Right lobe of liver (tissue), 6 donors: ENCODE data around the gene CLCNKB. TPM values are rescaled to one million over a fixed set of nuclear protein-coding genes. Genes with fewer than 3 reads are reported as not detected.
A peak's percentile ranks its signal among the peaks of the same experiment; 100 is the strongest.
"Not testable (repeated sequence)": the region's sequence is repeated elsewhere in the genome, so short reads cannot be mapped to it uniquely, and the experiment has no call there.

Experiments
- ATAC-seq, 4 donors: fragments of 200-7000 bp; cut with Tn5 transposase; one replicate each; pipeline ENCODE4 v1.9.1; 2020; ENCODE audit warnings: mild to moderate bottlenecking in 4 of 4, moderate library complexity in 4 of 4
- DNase-seq, 3 donors: peaks; one replicate each; pipeline ENCODE4 v3.0.0-alpha.2; 2020
- H3K27ac ChIP-seq, 3 donors: fragments of 200-600 bp; one replicate each; pipeline ENCODE4 v1.8.0; 2022
- H3K27me3 ChIP-seq, 2 donors: fragments of 200-600 bp; one replicate each; pipeline ENCODE4 v1.8.0; 2022
- H3K36me3 ChIP-seq, 4 donors: fragments of 200-600 bp; sonication (generic) in 1 of 4; one replicate each; pipeline versions ENCODE4 v1.5.1 to v1.8.0; 2017 to 2022; ENCODE audit warnings: control low read depth in 1 of 4
- H3K4me1 ChIP-seq, 4 donors: fragments of 200-600 bp; sonication (generic) in 1 of 4; one replicate each; pipeline versions ENCODE4 v1.5.1 to v1.8.0; 2017 to 2022; ENCODE audit warnings: control low read depth in 1 of 4
- H3K4me3 ChIP-seq, 3 donors: fragments of 200-600 bp; one replicate each; pipeline ENCODE4 v1.8.0; 2022
- H3K9me3 ChIP-seq, 4 donors: fragments of 200-600 bp; sonication (generic) in 1 of 4; one replicate each; pipeline versions ENCODE4 v1.5.1 to v1.8.0; 2017 to 2022; ENCODE audit warnings: control low read depth in 1 of 4
- CTCF ChIP-seq, 4 donors: fragments of 200-600 bp in 3 of 4; fragments of 450-650 bp in 1 of 4; IDR thresholded peaks; one replicate each; pipeline versions ENCODE4 v1.5.1 to v1.8.0; 2016 to 2022; ENCODE audit warnings: antibody characterized with exemption in 4 of 4, mild to moderate bottlenecking in 2 of 4
- POLR2A ChIP-seq: fragments of 450-650 bp; IDR thresholded peaks from one replicate; pipeline ENCODE4 v1.6.1; 2017; ENCODE audit warnings: antibody characterized with exemption, mild to moderate bottlenecking
- WGBS: methylation state at CpG from one replicate; pipeline ENCODE4 v1.1.6; 2018; ENCODE audit warnings: low coverage, low lambda C conversion rate; ENCODE audit not compliant: insufficient coverage; ENCODE audit errors: missing lambda C conversion rate; 5-methylcytosine and 5-hydroxymethylcytosine counted together
- intact Hi-C, 2 donors: fragments of 100-400 bp; cut with DNase I; formaldehyde crosslinking; loops; one replicate each; pipeline versions ENCODE4 v1.11.2 to v1.14.1; 2022
- total RNA-seq, 6 experiments: library from RNA; depleted of rRNA in 2 of 6; stranded (reverse); fragments of >200 nt in 2 of 6; fragmentation: NEBNext Ultra II Directional in 3 of 6; extraction: Animal tissue kit (Norgen Biotek cat#: 25700) in 3 of 6; gene quantifications; one replicate each; pipeline versions ENCODE4 v1.1.0 to v1.2.4, GENCODE V29; 2016 to 2023
- donor health status: DM: no; HTN: yes; CAD: no.
- donor health status: DM: no; HTN: no; CAD: no.
- donor health status: DM: no; HTN: no; CAD: no.
- donor health status: DM: no; HTN: yes; CAD: no.
- donor health status: DM: no; HTN: yes; CAD: no.

The CLCNKB gene
- total RNA-seq, 6 experiments from 2014 or later, result not detected

GRCh38 chr1:16048573-16049189, 5.1 kb downstream of the CLCNKB start:
- Histone ChIP-seq H3K36me3 (no peaks in the 10 kb centered on the region), H3K27me3 (no peaks in the 10 kb centered on the region), H3K4me3 (peak overlapping the region in 1 of 3 donors; percentile 8), H3K27ac (no peak overlapping the region), H3K4me1 (no peaks in the 10 kb centered on the region), H3K9me3 (no peaks in the 10 kb centered on the region)
- TF ChIP-seq POLR2A, result no peak
- no peak for TF ChIP-seq CTCF (IDR thresholded peaks at IDR 0.05)
- ATAC-seq (peak in 1 of 4 donors; percentile 21), DNase-seq (no peak)
- whole genome bisulfite sequencing, result 3% methylated on average over 14 of the region's 25 CpGs
- intact Hi-C loops, result no loop called here

- 79% methylated on average over 7 of the region's 7 CpGs for WGBS
- H3K9me3 ChIP-seq, result no peaks in the 10 kb centered on the region
- ATAC-seq (no peak), DNase-seq (no peak)
- no peaks in the 10 kb centered on the region for H3K36me3 ChIP-seq
- no peak overlapping the region for H3K27ac ChIP-seq
- no peaks in the 10 kb centered on the region for H3K27me3 ChIP-seq
- intact Hi-C loops, result loop anchor here in 1 of 2 donors (10.0 kb wide), 1 partner anchor 46 kb away; the partner anchor contains the start of gene SRARP
- H3K4me3 ChIP-seq, result no peak overlapping the region
- no peaks in the 10 kb centered on the region for H3K4me1 ChIP-seq
- TF ChIP-seq POLR2A (no peak), CTCF (IDR thresholded peaks at IDR 0.05) (no peak)
Observed at GRCh38 chr1:16050328-16050727, 6.7 kb downstream of the CLCNKB start.

- Histone ChIP-seq H3K27me3 (no peaks in the 10 kb centered on the region), H3K27ac (no peak overlapping the region), H3K36me3 (no peaks in the 10 kb centered on the region), H3K9me3 (no peaks in the 10 kb centered on the region), H3K4me1 (no peaks in the 10 kb centered on the region), H3K4me3 (no peak overlapping the region)
- no peak for ATAC-seq
- no peak for DNase-seq
- intact Hi-C loops, result loop anchor here in 1 of 2 donors (10.0 kb wide), 1 partner anchor 46 kb away; the partner anchor contains the start of gene SRARP
- 67% methylated on average over 1 of the region's 3 CpGs for WGBS
- TF ChIP-seq CTCF (IDR thresholded peaks at IDR 0.05) (no peak), POLR2A (no peak)
Observed at GRCh38 chr1:16051039-16051438, 7.5 kb downstream of the CLCNKB start.

GRCh38 chr1:16051949-16052348, 8.4 kb downstream of the CLCNKB start:
- not testable (repeated sequence) for H3K4me3 ChIP-seq, H3K9me3 ChIP-seq, ATAC-seq, H3K27me3 ChIP-seq, H3K4me1 ChIP-seq, DNase-seq, H3K27ac ChIP-seq, H3K36me3 ChIP-seq
- no CpG with 5 or more reads among the region's 12 CpGs for WGBS
- intact Hi-C loops, result loop anchor here in 1 of 2 donors (10.0 kb wide), 1 partner anchor 47 kb away; the partner anchor contains the start of gene SRARP

GRCh38 chr1:16053781-16054502, 10.4 kb downstream of the CLCNKB start:
- peaks cover 0 to 3% (median 0%) of the 10 kb centered on the region in 4 donors for H3K4me1 ChIP-seq
- TF ChIP-seq CTCF (IDR thresholded peaks at IDR 0.05) (no peak), POLR2A (no peak)
- no peak overlapping the region for H3K27ac ChIP-seq
- whole genome bisulfite sequencing, result 52% methylated on average over 3 of the region's 8 CpGs
- ATAC-seq (no peak), DNase-seq (no peak)
- no peaks in the 10 kb centered on the region for H3K36me3 ChIP-seq
- intact Hi-C loops, result loop anchor here in 1 of 2 donors (10.0 kb wide), 1 partner anchor 49 kb away; the partner anchor contains the start of gene SRARP
- no peaks in the 10 kb centered on the region for H3K9me3 ChIP-seq
- no peaks in the 10 kb centered on the region for H3K27me3 ChIP-seq
- no peak overlapping the region for H3K4me3 ChIP-seq
